HepG2 (cell line): ENCODE data around the gene COASY. TPM values are rescaled to one million over a fixed set of nuclear protein-coding genes. Genes with fewer than 3 reads are reported as not detected.

Source experiments
- GABPB1 ChIP-seq: IDR thresholded peaks from 2 replicates; pipeline ENCODE4 v1.6.1; 2016; ENCODE audit warnings: mild to moderate bottlenecking, missing genetic modification reagents, moderate library complexity, missing compliant biosample characterization
- HNRNPH1 ChIP-seq: fragments of 200-400 bp; formaldehyde crosslinking; optimal IDR thresholded peaks from 2 replicates; pipeline ENCODE3; 2017; ENCODE audit warnings: mild to moderate bottlenecking, low read depth, low read length
- HNRNPL ChIP-seq: fragments of 200-400 bp; formaldehyde crosslinking; IDR thresholded peaks from 2 replicates; pipeline ENCODE4 v1.6.1; 2017; ENCODE audit warnings: mild to moderate bottlenecking, low read depth, low read length
- ISX ChIP-seq: sonication (generic); formaldehyde crosslinking; conservative IDR thresholded peaks from 2 replicates; pipeline ENCODE4 v1.5.0; 2020; ENCODE audit warnings: missing genetic modification reagents
- NFIC ChIP-seq: IDR thresholded peaks from 2 replicates; pipeline ENCODE4 v1.6.1; 2012; ENCODE audit warnings: mild to moderate bottlenecking, low read length, inconsistent platforms
- NPAS2 ChIP-seq: sonication (generic); formaldehyde crosslinking; IDR thresholded peaks from 2 replicates; pipeline ENCODE4 v1.8.0; 2022; ENCODE audit warnings: mild to moderate bottlenecking, missing genetic modification reagents, borderline replicate concordance
- RBM22 ChIP-seq: fragments of 200-400 bp; formaldehyde crosslinking; optimal IDR thresholded peaks from 2 replicates; pipeline ENCODE3; 2017; ENCODE audit warnings: mild to moderate bottlenecking, low read length, moderate library complexity
- polyA plus RNA-seq, 8 experiments: library from polyadenylated mRNA; depleted of rRNA in 3 of 8; stranded (reverse) in 7 of 8; unstranded in 1 of 8; fragments of >200 nt; fragmentation: Illumina TruSeq in 4 of 8; extraction: Trizol in 4 of 8; gene quantifications; 2 replicates each; pipeline versions ENCODE4 v1.2.1 to v1.2.3, GENCODE V29; 2011 to 2016; ENCODE audit warnings: low read depth in 4 of 8, missing spikeins in 1 of 8, mixed read lengths in 1 of 8; ENCODE audit not compliant: insufficient read depth in 1 of 8
- total RNA-seq, 5 experiments: library from RNA; depleted of rRNA; stranded (reverse); fragments of >200 nt; fragmentation: Illumina TruSeq; extraction: Trizol; gene quantifications; 2 replicates each; pipeline ENCODE4 v1.2.3, GENCODE V29; 2016; ENCODE audit warnings: low read depth in 1 of 5
- TF ChIP-seq, protein P1 (sequence below): sonication (generic); formaldehyde crosslinking; IDR thresholded peaks from 2 replicates; pipeline ENCODE4 v1.8.1; 2023; ENCODE audit warnings: mild to moderate bottlenecking, inconsistent platforms, moderate library complexity, missing genetic modification reagents, borderline replicate concordance
- TF ChIP-seq, protein P2 (sequence below): sonication (generic); formaldehyde crosslinking; IDR thresholded peaks from 2 replicates; pipeline ENCODE4 v1.4.0; 2020; ENCODE audit warnings: missing genetic modification reagents
- TF ChIP-seq, protein P3 (sequence below): sonication (generic); formaldehyde crosslinking; IDR thresholded peaks from 2 replicates; pipeline ENCODE4 v1.5.1; 2020; ENCODE audit warnings: mild to moderate bottlenecking, moderate library complexity, missing genetic modification reagents

The COASY gene
- total and polyA plus RNA-seq, 2 of the 13 experiments (the other 11 are each of a cell fraction or from before 2014, with no cell fraction given), result 90.7 to 125 TPM

DNA sequence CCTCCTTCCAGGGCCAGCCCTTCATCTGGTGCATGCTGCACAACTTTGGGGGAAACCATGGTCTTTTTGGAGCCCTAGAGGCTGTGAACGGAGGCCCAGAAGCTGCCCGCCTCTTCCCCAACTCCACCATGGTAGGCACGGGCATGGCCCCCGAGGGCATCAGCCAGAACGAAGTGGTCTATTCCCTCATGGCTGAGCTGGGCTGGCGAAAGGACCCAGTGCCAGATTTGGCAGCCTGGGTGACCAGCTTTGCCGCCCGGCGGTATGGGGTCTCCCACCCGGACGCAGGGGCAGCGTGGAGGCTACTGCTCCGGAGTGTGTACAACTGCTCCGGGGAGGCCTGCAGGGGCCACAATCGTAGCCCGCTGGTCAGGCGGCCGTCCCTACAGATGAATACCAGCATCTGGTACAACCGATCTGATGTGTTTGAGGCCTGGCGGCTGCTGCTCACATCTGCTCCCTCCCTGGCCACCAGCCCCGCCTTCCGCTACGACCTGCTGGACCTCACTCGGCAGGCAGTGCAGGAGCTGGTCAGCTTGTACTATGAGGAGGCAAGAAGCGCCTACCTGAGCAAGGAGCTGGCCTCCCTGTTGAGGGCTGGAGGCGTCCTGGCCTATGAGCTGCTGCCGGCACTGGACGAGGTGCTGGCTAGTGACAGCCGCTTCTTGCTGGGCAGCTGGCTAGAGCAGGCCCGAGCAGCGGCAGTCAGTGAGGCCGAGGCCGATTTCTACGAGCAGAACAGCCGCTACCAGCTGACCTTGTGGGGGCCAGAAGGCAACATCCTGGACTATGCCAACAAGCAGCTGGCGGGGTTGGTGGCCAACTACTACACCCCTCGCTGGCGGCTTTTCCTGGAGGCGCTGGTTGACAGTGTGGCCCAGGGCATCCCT, 18.5 kb upstream of the COASY start (continued):
- TF ChIP-seq, protein P1, sequence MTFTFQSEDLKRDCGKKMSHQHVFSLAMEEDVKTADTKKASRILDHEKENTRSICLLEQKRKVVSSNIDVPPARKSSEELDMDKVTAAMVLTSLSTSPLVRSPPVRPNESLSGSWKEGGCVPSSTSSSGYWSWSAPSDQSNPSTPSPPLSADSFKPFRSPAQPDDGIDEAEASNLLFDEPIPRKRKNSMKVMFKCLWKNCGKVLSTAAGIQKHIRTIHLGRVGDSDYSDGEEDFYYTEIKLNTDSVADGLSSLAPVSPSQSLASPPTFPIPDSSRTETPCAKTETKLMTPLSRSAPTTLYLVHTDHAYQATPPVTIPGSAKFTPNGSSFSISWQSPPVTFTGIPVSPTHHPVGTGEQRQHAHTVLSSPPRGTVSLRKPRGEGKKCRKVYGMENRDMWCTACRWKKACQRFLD (CRISPR knock-in tag), result no peak
- TF ChIP-seq HNRNPH1, result no peak
- TF ChIP-seq NPAS2, result 0 out of 2 replicates have a peak, but pooled peaks have one; percentile 6
- TF ChIP-seq, protein P2, sequence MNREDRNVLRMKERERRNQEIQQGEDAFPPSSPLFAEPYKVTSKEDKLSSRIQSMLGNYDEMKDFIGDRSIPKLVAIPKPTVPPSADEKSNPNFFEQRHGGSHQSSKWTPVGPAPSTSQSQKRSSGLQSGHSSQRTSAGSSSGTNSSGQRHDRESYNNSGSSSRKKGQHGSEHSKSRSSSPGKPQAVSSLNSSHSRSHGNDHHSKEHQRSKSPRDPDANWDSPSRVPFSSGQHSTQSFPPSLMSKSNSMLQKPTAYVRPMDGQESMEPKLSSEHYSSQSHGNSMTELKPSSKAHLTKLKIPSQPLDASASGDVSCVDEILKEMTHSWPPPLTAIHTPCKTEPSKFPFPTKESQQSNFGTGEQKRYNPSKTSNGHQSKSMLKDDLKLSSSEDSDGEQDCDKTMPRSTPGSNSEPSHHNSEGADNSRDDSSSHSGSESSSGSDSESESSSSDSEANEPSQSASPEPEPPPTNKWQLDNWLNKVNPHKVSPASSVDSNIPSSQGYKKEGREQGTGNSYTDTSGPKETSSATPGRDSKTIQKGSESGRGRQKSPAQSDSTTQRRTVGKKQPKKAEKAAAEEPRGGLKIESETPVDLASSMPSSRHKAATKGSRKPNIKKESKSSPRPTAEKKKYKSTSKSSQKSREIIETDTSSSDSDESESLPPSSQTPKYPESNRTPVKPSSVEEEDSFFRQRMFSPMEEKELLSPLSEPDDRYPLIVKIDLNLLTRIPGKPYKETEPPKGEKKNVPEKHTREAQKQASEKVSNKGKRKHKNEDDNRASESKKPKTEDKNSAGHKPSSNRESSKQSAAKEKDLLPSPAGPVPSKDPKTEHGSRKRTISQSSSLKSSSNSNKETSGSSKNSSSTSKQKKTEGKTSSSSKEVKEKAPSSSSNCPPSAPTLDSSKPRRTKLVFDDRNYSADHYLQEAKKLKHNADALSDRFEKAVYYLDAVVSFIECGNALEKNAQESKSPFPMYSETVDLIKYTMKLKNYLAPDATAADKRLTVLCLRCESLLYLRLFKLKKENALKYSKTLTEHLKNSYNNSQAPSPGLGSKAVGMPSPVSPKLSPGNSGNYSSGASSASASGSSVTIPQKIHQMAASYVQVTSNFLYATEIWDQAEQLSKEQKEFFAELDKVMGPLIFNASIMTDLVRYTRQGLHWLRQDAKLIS (CRISPR knock-in tag), result no peak
- TF ChIP-seq NFIC, result no peak
- TF ChIP-seq RBM22, result peak; percentile 19
- TF ChIP-seq HNRNPL, result 0 out of 2 replicates have a peak, but pooled peaks have one; percentile 55
- TF ChIP-seq ISX (CRISPR knock-in tag), result no peak
- TF ChIP-seq, protein P3, sequence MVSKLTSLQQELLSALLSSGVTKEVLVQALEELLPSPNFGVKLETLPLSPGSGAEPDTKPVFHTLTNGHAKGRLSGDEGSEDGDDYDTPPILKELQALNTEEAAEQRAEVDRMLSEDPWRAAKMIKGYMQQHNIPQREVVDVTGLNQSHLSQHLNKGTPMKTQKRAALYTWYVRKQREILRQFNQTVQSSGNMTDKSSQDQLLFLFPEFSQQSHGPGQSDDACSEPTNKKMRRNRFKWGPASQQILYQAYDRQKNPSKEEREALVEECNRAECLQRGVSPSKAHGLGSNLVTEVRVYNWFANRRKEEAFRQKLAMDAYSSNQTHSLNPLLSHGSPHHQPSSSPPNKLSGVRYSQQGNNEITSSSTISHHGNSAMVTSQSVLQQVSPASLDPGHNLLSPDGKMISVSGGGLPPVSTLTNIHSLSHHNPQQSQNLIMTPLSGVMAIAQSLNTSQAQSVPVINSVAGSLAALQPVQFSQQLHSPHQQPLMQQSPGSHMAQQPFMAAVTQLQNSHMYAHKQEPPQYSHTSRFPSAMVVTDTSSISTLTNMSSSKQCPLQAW, result no peak
- TF ChIP-seq GABPB1 (CRISPR knock-in tag), result peak; percentile 14; the same call in 1 of the 2 replicates
